ENCODE data around the gene CASS4. TPM values are rescaled to one million over a fixed set of nuclear protein-coding genes. Genes with fewer than 3 reads are reported as not detected.

Gene CASS4
- total RNA-seq, 2 donors from 2014 or later: 1.2 to 2.1 TPM

- intact Hi-C loops (cut with DNase I): loop anchor here (10.0 kb wide), 2 partner anchors 61 to 71 kb away; partner anchors contain the start of genes AURKA (in 1 of the 2) and CSTF1 (in 1 of the 2)
- DNase-seq (ENCODE audit: low spot score): no peak
Measured at GRCh38 chr20:56465997-56466396, 53.9 kb downstream of the CASS4 start.

GRCh38 chr20:56467968-56468315 is 55.9 kb downstream of the CASS4 start:
- intact Hi-C loops (cut with DNase I): loop anchor here (10.0 kb wide), 2 partner anchors 63 to 73 kb away; partner anchors contain the start of genes AURKA (in 1 of the 2) and CSTF1 (in 1 of the 2)
- DNase-seq (ENCODE audit: low spot score): no peak

DNA sequence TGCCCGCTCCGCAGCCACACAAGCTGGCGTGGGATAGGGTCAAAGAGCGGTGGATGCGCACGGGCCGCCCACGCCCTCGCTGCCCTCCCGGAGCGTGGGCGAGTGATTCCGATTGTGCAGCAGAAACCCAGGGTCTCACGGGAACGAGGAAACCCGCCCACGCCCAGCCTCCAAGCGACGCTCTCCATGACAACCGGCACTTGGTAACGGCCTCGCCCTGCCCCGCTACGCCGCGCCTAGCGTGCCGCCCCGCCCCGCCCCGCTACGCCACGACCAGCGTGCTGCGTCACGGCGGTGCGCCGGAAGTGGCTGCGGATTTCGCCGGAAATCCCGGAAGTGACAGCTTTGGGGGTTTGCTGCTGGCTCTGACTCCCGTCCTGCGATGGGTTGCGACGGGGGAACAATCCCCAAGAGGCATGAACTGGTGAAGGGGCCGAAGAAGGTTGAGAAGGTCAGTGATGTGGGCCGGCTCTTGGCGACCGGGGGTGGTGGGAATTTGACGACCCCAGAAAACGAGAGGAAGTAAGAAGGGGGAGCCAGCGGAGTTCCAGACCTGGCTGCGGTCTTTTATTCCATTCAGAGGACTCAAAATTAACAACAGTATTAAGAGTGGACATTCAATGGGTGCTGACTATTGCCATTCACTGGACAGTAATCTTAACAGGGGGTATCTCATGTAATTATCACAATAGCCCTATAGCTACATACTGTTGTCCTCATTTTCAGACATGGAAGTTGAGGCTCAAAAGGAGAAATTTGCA is 56.4 kb downstream of the CASS4 start, which contains the start of gene RTF2:
Gene RTF2 (plus strand): TSS at position 312 of the 761 bp plus-strand sequence. CDS start 71 bp downstream, at position 383.
- peak; percentile 99 for DNase-seq (ENCODE audit: low spot score)
- intact Hi-C loops (cut with DNase I): loop anchor here (10.0 kb wide), 2 partner anchors 64 to 74 kb away; partner anchors contain the start of genes AURKA (in 1 of the 2) and CSTF1 (in 1 of the 2)

GRCh38 chr20:56469077-56469449 is 57.0 kb downstream of the CASS4 start:
- intact Hi-C loops (cut with DNase I): loop anchor here (10.0 kb wide), 2 partner anchors 64 to 74 kb away; partner anchors contain the start of genes AURKA (in 1 of the 2) and CSTF1 (in 1 of the 2)
- no peak for DNase-seq (ENCODE audit: low spot score)

GRCh38 chr20:56483970-56484369 is 71.9 kb downstream of the CASS4 start:
- DNase-seq (ENCODE audit: low spot score): no peak
- intact Hi-C loops (cut with DNase I): loop anchor here in 1 of 2 donors (5.0 kb wide), 1 partner anchor 602 kb away; no protein-coding TSS in a partner anchor

GRCh38 chr20:56487216-56487615 is 75.2 kb downstream of the CASS4 start:
- DNase-seq (ENCODE audit: low spot score): no peak
- intact Hi-C loops (cut with DNase I): no loop called here

DNA sequence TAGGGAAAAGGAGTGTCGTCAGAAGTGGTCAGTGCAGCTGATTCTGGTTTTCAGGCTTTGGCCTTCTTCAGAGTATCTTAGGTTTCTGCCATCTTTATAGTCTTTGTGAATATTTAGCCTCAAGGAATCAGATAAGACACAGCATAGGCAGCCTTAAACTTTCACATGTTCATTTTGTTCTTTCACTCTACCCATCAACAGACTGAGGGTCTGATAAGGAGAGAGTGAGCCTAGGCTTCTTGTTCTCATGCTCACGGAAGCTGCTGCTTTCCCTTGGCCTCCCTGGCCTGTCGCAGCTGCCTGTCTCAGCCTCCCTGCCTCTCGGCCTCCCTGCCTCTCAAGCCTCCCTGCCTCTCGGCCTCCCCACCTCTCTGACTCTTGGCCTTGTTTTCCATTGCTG is 76.5 kb downstream of the CASS4 start:
- intact Hi-C loops (cut with DNase I): loop anchor here in 1 of 2 donors (2.0 kb wide), 1 partner anchor 78 kb away; no protein-coding TSS in a partner anchor
- DNase-seq (ENCODE audit: low spot score): no peak

DNA sequence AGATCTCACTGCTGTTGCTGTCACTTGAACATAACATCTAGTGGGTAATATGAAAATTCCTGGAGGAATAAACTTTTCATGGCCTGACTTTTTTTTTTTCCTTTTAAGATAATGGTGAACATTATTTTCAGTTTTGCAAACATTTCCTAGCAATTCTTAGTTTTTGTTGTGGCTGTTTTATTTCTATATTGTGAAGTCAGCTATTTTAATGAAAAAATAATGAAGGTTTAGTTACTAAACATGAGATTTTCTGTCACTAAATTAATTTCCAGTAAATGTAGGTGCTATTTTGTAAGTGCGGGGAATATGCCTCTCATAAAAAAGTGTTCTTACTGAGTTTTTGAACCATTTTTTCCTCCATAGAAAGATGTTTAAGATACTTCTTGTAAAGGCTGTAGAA is 89.1 kb downstream of the CASS4 start:
- intact Hi-C loops (cut with DNase I): no loop called here
- DNase-seq (ENCODE audit: low spot score): no peak

DNA sequence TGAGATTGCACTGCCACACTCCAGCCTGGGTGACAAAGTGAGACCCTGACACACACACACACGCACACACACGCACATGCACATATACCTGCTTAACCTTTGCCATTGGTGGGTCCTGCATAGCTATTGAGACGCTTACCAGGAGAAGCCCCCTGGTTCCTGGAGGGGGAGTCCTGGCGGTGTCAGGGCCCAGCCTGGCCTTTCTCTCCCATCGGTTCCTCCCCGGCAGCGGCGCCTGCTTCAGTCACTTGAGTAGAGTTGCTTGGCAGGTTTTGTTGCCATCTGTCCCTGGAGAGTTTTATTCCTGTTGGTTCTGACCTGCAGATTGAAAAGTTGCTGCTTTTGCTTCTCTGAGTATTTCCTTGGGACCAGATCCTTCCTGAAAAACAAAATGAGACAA is 91.9 kb downstream of the CASS4 start:
- DNase-seq (ENCODE audit: low spot score): no peak
- intact Hi-C loops (cut with DNase I): no loop called here

DNA sequence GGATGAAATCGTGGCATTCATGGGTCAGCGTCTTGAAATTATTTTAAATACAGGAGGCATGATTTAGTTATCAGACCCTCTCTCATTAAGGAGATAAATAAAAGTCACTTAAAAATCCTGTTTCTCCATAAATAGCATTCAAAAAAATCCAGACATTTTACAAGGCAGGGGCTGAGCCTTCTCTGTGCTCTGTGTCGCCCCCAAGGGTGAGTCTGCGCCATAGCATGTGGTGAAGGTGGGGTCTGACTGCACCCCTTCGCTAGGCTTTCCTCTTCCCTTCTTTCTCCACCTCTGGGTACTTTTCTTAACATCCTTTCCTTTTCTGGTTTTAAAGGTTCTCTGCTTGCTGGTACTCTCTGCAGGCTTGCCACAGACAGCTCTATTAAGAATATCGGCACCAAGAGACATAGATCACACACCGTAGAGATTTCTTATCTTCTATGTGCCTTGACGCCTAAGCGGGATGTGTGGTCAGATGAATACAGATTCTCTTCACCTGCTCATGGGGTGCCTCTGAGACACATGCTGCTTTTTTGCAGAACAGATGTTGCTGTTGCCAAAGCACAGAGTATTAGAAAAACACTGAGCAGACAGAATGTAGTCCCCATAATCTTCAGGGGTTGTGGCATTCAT is 92.4 kb downstream of the CASS4 start:
- DNase-seq (ENCODE audit: low spot score): no peak
- intact Hi-C loops (cut with DNase I): no loop called here

- intact Hi-C loops (cut with DNase I): no loop called here
- DNase-seq (ENCODE audit: low spot score): no peak
Measured at GRCh38 chr20:56506103-56506502, 94.0 kb downstream of the CASS4 start.

Other genes starting within 250 kb of the CASS4 start
- not detected for gene MC3R, start 163.5 kb upstream of the CASS4 start, total RNA-seq
- gene FAM210B, start 53.3 kb upstream of the CASS4 start, total RNA-seq: 10 to 100 TPM; 34.3 to 40.3 TPM
- 1 to 10 TPM; 1.8 to 2.9 TPM for gene AURKA, start 20.0 kb upstream of the CASS4 start, total RNA-seq
- gene CSTF1, start 19.6 kb upstream of the CASS4 start, total RNA-seq: 10 to 100 TPM; 18.5 to 19.0 TPM
- gene RTF2, start 56.4 kb downstream of the CASS4 start, total RNA-seq: 10 to 100 TPM; 68.2 to 68.7 TPM
- under 1 TPM in 1 of 2 donors, not detected in 1; 0.43 TPM for gene FAM209A, start 112.5 kb downstream of the CASS4 start, total RNA-seq
- gene FAM209B, start 121.0 kb downstream of the CASS4 start, total RNA-seq: under 1 TPM; 0.38 to 0.65 TPM
- under 1 TPM; 0.23 to 0.38 TPM for gene TFAP2C, start 217.0 kb downstream of the CASS4 start, total RNA-seq